ENCODE data around the gene ACIN1.
A peak's percentile ranks its signal among the peaks of the same experiment; 100 is the strongest.

DNA sequence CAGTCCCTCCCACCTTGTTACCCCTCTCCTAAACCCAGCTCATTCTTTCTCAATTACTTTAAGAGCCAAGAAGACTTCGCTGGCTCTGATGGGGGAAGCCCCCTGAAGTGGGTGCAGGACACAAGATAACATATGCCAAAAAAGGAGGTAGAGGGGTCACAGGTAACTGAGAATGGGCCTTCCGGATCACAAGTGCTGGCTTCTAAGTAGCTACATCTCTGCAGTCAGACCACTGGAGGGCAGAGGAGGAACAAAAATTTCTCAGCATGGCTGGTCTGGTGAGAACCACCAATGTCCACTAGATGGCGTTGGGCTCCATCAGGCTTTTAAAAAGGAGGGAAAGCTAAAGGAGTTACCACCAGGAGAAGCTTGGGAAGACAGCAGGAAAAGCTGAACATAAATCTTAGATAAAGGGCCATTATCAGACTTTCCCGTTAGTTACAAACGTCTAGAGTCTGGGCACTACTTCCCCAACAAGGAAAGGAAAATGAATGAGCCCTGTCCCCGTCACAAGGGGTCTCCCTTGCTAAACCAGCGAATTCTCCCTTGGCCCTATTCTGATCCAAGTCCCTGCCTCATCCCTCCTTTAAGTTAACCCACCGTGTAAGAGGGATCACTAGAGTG, 26.0 kb downstream of the ACIN1 start:
- TF ChIP-seq CTCF (conservative IDR thresholded peaks at IDR 0.05): peak; percentile 98
- TF ChIP-seq ZFX (IDR thresholded peaks at IDR 0.05): no peak

All from C4-2B (cell line).